NK-92 (cell line): ENCODE measurements around the gene UPP2.

Experiments used
- DNase-seq: peaks from one replicate; lab custom pipeline; 2025; ENCODE audit not compliant: unreplicated experiment; lab: John Stamatoyannopoulos, UW

The UPP2 gene

DNA sequence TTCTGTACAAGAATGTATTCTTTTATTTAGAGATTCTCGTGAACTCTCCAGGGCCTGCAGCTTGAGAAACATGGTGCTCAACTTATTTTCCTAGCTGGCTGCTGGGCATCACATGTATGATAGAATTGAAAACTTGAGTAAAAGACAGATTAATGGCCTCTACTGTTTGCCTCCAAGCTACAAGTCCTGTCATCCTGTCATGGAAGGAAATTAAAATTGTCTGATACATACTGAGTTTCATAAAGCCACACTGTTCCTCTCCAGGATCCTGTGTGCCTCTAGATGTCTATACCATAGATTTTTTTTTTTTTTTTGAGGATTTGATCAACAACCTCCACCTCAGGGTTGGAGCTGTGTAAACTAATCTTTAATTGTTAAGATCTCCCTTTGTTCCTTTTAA is 38.5 kb downstream of the UPP2 start:
- DNase-seq: no peak

DNA sequence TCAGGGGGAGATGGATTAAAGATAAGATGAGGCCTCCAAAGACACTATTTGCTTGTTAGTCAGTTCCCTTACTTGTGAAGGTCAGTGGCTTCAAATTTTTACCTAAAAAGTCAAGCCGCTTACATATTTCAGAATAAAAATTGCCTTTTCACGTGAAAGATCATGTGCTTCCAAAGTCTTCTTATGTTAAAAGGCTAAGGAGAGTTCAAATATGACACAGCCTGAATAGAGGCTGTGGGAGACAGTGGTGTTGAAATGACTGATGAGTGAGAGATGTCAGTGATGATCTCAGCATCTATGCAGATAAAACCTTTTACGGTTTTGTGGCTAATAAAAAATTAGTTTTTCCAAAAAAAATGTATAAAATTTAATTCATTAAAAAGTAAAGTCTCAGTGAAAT is 40.5 kb downstream of the UPP2 start:
- DNase-seq: no peak

DNA sequence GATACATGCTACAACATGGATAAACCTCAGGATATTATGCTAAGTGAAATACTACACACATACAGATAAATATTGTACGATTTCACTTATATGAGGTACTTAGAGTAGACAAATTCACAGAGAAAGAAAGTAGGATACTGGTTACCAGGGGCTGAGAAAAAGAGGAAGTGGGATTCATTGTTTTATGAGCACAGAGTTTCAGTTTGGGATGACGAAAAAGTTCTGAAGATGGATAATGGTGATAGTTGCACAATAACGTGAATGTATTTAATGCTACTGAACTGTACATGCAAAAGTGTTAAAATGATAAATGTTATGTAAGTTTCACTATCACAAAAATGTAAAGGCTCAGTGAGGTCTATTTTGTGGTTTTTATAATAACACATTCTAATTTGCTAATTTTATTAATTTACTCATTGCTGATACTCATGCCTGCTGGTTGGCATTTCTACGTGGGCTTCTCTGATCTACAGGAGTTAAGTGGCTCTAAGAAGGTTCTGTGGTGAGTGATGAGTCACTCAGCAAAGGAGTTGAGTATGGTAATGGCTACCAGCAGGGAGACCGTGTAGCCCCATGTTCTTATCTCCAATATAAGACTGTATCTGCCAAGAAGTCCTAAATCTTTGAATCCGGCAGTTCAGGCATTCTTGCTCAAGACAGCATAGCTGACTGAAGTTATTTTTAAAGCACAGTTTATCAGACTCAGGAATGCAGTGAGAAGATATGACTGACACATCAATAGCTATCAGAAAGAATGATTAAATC is 41.1 kb downstream of the UPP2 start:
- DNase-seq: no peak

DNA sequence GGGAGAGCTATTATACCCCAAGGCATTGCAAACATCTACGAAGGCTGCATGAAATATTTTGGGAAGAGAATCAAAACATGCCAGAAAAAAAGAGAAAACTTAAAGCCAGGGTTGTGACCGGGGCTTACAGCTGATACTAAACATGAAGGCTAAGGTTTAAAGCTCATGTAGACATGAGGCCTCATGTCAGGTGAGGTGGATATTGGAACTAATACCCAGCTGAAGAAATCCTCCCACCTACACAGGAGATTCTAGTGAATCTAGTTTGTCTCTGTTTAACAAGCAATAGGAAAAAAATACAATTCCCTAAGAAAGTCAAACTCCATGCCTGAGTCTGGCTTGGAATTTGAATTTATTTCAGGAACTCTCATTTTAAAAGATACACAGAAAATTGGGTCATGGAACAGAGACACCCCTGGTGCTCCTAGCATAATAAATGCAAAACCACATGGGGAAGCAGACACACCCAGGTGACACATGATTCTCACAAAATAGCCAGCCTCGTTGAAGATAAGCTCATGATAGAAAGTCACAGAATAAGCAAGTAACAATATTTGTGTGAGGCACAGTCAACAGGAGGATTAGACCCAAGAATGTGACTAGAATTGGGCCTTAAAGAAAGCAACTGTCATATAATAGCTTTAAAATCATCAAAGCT is 42.2 kb downstream of the UPP2 start:
- no peak for DNase-seq

DNA sequence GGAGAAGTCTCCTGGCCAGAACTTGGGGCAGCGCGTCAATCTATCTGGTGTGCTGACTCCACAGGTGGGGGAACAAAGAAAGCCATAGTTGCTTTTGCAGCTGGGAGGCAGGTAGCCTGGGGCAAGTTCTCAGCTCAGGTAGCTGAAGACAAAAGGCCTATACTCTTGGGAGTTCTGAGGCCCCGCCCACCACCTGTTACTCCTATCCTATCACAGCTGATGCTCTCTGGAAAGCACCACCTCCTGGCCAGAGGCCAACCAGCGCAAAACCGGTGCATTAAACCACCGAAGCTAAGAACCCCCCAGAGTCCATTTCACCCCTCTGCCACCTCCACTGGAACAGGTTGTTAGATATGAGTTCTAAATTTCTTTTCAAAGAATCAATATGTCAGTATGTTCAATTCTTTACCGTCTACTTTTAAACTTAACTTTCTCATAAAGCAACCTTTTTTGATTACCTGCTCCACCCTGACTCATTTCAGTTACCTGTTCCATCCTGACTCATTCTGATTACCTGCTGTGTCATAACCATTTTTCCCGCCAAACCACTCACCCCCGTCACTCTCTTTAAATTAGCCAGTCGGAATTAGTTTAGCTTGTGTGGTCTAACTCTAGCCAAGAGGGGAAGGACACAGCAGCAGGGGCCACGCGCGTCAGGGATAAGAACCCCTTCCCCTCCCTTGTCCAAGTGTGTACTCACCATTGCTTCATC is 43.4 kb downstream of the UPP2 start:
- DNase-seq: no peak

DNA sequence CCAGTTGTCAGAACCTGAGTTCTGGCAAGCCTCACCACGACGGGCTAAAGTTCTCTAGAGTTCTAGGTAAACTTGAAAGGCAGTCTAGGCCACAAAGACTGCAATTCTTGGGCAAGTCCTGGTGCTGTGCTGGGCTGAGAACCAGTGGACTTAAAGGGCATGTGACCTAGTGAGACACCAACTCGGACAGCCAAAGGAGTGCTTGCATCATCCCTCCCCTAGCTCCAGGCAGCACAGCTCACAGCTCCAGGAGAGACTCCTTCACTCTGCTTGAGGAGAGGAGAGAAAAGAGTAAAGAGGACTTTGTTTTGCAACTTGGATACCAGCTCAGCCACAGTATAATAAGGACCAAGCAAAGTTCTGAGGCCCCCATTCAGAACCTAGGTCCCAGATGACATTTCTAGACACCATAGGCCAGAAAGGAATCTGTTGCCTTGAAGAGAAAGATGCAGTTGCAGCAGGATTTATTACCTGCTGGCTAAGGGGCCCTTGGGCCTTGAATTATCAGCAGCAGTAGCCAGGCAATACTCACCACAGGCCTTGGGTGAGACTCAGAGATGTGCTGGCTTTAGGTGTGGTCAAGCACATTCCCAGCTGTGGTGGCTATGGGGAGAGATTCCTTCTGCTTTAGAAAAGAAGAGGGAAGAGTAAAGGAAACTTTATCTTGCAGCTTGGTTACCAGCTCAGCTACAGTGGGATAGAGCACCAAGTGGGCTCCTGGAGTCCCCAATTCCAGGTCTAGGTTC is 51.8 kb downstream of the UPP2 start:
- no peak for DNase-seq

DNA sequence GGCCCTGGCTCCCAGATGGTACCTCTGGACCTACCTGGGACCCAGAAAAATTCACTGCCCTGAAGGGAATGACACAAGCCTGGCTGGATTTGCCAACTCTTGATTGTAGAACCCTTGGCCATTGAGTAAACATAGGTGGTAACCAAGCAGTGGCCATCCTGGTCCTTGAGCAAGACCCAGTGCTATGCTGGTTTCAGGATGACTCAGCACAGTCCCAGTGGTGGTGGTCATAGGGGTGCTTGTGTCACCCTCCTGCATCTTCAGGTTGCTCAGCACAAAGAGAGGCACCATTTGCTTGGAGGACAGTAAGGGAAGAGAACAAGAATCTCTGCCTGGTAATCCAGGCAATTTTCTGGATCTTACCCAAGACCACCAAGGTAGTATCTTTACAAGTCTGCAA is 52.9 kb downstream of the UPP2 start:
- no peak for DNase-seq

DNA sequence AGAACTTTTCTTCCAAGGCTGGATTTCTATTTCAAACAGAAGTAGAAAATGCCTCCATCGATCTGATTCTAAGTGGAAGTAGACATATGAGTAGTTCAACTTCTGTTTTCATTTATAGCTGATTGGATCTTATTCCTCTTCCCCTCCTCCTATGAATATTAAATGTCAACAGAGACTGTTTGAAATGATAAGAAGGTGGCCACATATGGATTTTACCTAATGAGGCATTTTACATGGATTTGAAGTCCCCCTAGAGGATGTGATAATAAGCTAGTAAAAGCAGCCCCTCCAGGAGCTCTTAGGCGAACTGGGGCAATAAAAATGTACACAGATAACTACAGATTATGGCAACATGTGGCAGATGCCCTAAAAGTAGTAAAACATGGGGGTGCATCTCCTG is 71.0 kb downstream of the UPP2 start:
- no peak for DNase-seq

DNA sequence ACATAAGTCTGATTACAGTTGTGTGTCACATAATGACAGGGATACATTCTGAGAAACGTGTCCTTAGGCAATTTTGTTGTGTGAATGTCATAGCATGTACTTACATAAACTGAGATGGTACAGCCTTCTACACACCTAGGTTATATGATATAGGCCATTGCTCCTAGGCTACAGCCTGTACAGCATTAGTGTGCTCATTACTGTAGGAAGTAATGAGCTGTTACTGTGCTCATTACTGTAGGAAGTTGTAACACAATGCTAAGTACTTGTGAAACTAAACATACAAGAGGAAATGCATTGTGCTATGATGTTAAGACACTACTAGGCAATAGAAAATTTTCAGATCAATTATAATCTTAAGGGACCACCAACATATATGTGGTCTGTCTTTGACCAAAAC is 72.8 kb downstream of the UPP2 start:
- no peak for DNase-seq

DNA sequence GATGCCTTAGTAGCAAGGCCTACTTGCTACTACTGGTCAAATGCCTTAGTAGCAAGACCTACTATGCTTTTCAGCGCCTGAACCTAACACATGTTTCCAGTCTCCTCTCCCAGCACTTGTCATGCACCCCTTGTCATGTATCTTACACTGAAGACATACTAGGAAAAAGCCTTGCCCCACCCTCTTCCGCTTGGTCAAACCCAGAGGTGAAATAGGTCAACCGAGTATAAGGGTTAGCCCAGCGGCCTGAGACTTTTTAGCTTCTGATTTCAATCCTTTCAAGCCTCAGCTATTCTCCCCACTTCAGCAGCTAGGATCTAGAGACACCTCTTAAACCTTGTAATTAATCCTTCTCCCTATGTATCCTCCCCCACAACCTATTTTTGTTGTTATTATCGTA is 73.3 kb downstream of the UPP2 start:
- no peak for DNase-seq

DNA sequence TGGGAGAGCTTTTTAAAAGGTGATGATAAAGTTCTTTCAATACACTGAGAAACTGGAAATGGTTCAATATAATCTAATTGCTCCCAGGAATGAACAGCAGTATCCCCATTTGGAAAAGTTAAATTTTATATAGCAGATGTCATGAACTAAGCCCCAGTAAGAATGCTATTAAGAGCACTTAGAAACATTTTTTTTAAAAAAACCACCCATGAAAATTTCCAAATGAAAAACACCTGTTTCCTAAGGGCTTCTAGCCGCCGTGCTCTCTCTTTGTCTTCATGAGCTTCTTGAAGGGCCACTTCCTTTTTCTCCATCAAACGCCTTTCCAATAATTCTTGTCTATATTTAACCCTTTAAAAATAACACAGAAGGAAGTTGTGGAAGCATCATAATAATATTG is 77.0 kb downstream of the UPP2 start:
- no peak for DNase-seq

DNA sequence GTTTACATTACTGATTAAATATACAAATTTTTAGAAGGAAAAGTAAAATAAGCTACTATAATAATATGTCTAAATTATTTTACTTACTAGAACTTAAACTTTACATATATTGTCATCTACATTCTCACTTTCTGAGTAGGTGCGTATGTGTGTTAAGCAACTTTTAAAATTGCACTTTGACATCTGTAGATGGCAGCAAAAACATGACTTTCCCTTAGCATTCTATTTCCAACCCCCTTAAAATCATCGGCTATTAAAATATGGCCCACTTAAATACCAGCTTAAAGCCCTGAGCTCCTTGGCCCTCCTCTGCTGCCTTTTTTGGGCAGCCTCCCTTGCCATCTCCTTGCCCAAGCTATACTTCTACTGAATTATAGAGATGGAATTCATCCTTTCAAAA is 78.0 kb downstream of the UPP2 start:
- no peak for DNase-seq

DNA sequence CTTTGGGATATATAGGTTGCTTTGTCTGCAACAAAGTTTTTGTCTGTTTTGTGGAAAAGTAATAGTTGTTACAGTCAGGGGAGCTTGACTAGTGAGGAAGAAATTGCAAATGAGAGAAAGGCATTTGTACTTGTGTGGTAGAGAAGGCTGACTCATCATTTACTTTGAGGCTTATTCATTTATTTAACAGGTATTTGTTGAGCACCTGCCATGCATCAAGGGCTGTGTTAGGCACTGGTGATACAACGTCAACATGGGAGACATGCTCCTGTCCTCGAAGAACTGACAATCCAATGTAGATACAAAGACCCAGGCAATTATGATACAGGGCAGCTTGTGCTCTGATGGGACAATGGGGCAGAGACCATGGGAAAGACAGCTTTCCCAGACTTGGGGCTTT is 79.5 kb downstream of the UPP2 start:
- DNase-seq: no peak

DNA sequence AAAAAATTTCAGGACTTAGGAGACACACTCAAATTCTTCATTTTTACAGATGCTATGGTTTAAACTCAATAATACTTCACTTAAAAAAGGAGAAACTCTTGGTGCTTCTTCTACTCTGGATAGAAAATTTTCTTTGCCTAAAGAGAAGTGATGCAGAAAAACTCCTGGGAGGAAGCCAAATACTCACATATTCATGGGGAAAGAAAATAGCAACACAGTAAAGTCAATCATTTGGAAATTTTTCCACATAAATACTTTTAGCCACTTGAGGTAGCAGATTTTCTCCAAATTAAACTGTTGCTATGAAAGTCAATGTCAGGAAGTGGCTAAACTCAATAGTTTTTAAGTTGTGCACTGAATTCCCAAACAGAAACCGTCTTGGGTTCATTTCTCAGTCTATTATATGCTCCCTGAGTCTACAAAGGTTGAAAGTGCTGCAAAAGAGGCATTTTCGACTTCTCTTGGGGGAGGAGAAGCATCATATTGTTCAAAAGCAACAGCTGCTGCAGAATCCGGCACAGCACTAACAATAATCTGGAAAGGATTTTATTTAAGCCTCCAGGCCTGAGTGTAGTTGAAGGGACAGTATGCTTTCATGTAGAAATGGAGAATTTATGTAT is 81.1 kb downstream of the UPP2 start:
- DNase-seq: no peak

DNA sequence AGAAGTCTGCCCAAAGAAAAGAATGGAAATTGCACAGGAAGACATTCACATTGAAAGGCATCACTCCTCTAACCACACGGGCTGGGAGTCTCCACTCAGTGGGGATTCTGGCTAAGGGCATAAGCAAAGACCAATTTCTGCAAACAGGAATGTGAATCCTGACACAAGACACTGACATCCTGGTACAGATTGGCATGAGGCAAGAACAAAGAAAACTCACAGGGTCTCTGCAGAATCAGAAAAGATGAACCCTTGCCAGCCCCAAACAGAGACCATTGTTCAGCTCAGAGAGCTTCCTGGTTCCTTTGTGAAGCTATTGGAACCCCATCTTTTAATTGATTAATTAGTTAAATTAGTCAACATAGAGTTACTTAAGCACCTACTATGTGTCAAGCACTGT is 82.3 kb downstream of the UPP2 start:
- no peak for DNase-seq

DNA sequence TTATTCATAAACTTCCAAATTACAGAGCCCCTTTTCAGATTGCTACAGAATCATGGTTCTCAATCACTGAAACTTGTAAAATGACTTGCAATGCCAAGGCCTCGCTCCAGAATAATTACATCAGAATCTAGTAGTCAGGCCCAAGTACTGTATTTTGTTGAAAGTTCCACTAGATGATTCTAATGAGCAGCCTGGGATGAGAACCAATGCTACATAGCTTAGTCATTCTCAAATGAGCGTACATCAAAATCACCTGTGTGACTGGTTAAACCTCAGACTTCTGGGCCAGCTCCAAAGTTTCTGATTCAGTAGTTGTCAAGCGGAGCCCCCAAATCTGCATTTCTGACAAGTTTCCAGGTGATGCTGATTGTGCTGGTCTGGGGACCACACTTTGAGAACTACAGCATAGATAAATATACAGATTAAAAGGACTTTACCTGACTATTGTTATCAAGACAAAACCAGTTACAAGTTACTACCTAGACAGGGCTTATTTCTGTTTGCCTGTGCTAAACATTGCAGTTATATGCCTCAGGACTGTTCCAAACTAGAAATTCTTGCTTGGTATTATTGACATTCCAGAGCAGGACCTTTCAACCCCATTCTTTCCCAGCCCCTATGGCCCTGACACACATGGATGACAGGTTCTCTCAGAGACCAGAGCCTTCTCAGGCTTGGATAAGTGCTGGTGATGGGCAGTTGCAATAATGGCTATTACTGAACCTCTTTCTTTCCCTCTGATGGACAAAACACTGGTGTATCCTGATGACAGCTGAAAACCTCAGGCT is 83.1 kb downstream of the UPP2 start:
- no peak for DNase-seq
